Esophagus squamous epithelium (tissue), 5 donors: ENCODE measurements around the gene MYO5A. TPM values are rescaled to one million over a fixed set of nuclear protein-coding genes. Genes with fewer than 3 reads are reported as not detected.
"Not testable (repeated sequence)": the region's sequence is repeated elsewhere in the genome, so short reads cannot be mapped to it uniquely, and the experiment has no call there.

Experiments used
- DNase-seq: peaks from one replicate; lab custom pipeline; 2025; lab: John Stamatoyannopoulos, UW
- H3K27ac ChIP-seq, 4 donors: fragments of 200-600 bp; sonication (generic); one replicate each; pipeline ENCODE4 v1.5.1; 2016 to 2019; ENCODE audit warnings: mild to moderate bottlenecking in 1 of 4
- H3K27me3 ChIP-seq, 4 donors: fragments of 200-600 bp; sonication (generic); 1 replicate in 3 of 4; 2 replicates in 1 of 4; pipeline versions ENCODE4 v1.5.1 to v1.6.0; 2017 to 2021; ENCODE audit warnings: antibody characterized with exemption in 1 of 4
- H3K36me3 ChIP-seq, 3 donors: fragments of 200-600 bp; sonication (generic); one replicate each; pipeline ENCODE4 v1.5.1; 2016 to 2019
- H3K4me1 ChIP-seq, 3 donors: fragments of 200-600 bp; sonication (generic); one replicate each; pipeline ENCODE4 v1.5.1; 2017 to 2019
- H3K4me3 ChIP-seq, 4 donors: fragments of 200-600 bp; sonication (generic); 1 replicate in 3 of 4; 2 replicates in 1 of 4; pipeline ENCODE4 v1.5.1; 2016 to 2019; ENCODE audit warnings: mild to moderate bottlenecking in 2 of 4, moderate library complexity in 1 of 4
- H3K9me3 ChIP-seq, 3 donors: fragments of 200-600 bp; sonication (generic); one replicate each; pipeline ENCODE4 v1.5.1; 2016 to 2019
- CTCF ChIP-seq, 6 experiments: fragments of 450-650 bp in 4 of 6; fragments of 200-600 bp in 2 of 6; sonication (generic) in 2 of 6; IDR thresholded peaks; one replicate each; pipeline ENCODE4 v1.5.1; 2016 to 2019; ENCODE audit warnings: antibody characterized with exemption in 6 of 6, mild to moderate bottlenecking in 4 of 6, moderate library complexity in 4 of 6
- POLR2A ChIP-seq, 4 donors: fragments of 450-650 bp; IDR thresholded peaks; one replicate each; pipeline ENCODE4 v1.6.1; 2017; ENCODE audit warnings: antibody characterized with exemption in 4 of 4, mild to moderate bottlenecking in 4 of 4, moderate library complexity in 3 of 4
- WGBS, 2 donors: methylation state at CpG; one replicate each; pipeline ENCODE4 v1.1.5; 2018; 5-methylcytosine and 5-hydroxymethylcytosine counted together
- intact Hi-C: fragments of 100-400 bp; cut with DNase I; formaldehyde crosslinking; loops from one replicate; pipeline ENCODE4 v1.15.0; 2022
- total RNA-seq, 4 donors: library from RNA; depleted of rRNA; stranded (reverse); fragments of >200 nt; gene quantifications; one replicate each; pipeline ENCODE4 v1.1.0, GENCODE V29; 2016
- donor health status: DM: yes; HTN: yes; CAD: no.

Gene MYO5A
- total RNA-seq, 4 donors from 2014 or later: 11.3 to 24.6 (median 22.3) TPM

GRCh38 chr15:52556524-52557273, 28.0 kb upstream of the MYO5A start:
- Histone ChIP-seq H3K4me1 (peaks cover 4 to 49% (median 27%) of the 10 kb centered on the region in 3 donors), H3K36me3 (peaks cover 0 to 53% (median 5%) of the 10 kb centered on the region in 3 donors), H3K27ac (peak overlapping the region in 1 of 4 donors; percentile 7), H3K4me3 (no peak overlapping the region), H3K27me3 (no peaks in the 10 kb centered on the region), H3K9me3 (no peaks in the 10 kb centered on the region)
- TF ChIP-seq POLR2A (IDR thresholded peaks at IDR 0.05) (no peak), CTCF (IDR thresholded peaks at IDR 0.05) (no peak)
- intact Hi-C loops: no loop called here
- DNase-seq: no peak
- 64 to 69% methylated on average over 3 of the region's 3 CpGs for WGBS, 2 donors

GRCh38 chr15:52552303-52552702, 23.6 kb upstream of the MYO5A start:
- 66 to 90% methylated on average over 2 of the region's 2 CpGs for WGBS, 2 donors
- TF ChIP-seq POLR2A (IDR thresholded peaks at IDR 0.05) (no peak), CTCF (IDR thresholded peaks at IDR 0.05) (no peak)
- Histone ChIP-seq H3K4me1 (peaks cover 0 to 7% (median 0%) of the 10 kb centered on the region in 3 donors), H3K4me3 (no peak overlapping the region), H3K27ac (no peak overlapping the region), H3K36me3 (peaks cover 0 to 97% (median 13%) of the 10 kb centered on the region in 3 donors), H3K9me3 (no peaks in the 10 kb centered on the region), H3K27me3 (no peaks in the 10 kb centered on the region)
- intact Hi-C loops: no loop called here
- no peak for DNase-seq

GRCh38 chr15:52551762-52552161, 23.1 kb upstream of the MYO5A start:
- no peaks in the 10 kb centered on the region for H3K27me3 ChIP-seq
- peaks cover 0 to 98% (median 13%) of the 10 kb centered on the region in 3 donors for H3K36me3 ChIP-seq
- DNase-seq: no peak
- peaks cover 0 to 2% (median 0%) of the 10 kb centered on the region in 3 donors for H3K4me1 ChIP-seq
- intact Hi-C loops: no loop called here
- no peak overlapping the region for H3K27ac ChIP-seq
- WGBS, 2 donors: 81 to 93% methylated on average over 6 of the region's 6 CpGs
- no peak overlapping the region for H3K4me3 ChIP-seq
- H3K9me3 ChIP-seq: no peaks in the 10 kb centered on the region
- TF ChIP-seq CTCF (IDR thresholded peaks at IDR 0.05): no peak
- no peak for TF ChIP-seq POLR2A (IDR thresholded peaks at IDR 0.05)

GRCh38 chr15:52551186-52551585, 22.5 kb upstream of the MYO5A start:
- intact Hi-C loops: not testable (repeated sequence)

GRCh38 chr15:52546031-52546751, 17.5 kb upstream of the MYO5A start:
- Histone ChIP-seq H3K9me3 (no peaks in the 10 kb centered on the region), H3K27me3 (no peaks in the 10 kb centered on the region), H3K4me3 (no peak overlapping the region), H3K4me1 (no peaks in the 10 kb centered on the region), H3K36me3 (peaks cover 0 to 60% (median 3%) of the 10 kb centered on the region in 3 donors), H3K27ac (no peak overlapping the region)
- intact Hi-C loops: no loop called here
- TF ChIP-seq POLR2A (IDR thresholded peaks at IDR 0.05): no peak
- no peak for TF ChIP-seq CTCF (IDR thresholded peaks at IDR 0.05)
- DNase-seq: no peak
- 92 to 94% methylated on average over 3 to 4 of the region's 5 CpGs for WGBS, 2 donors

More at GRCh38 chr15:52551186-52551585, 22.5 kb upstream of the MYO5A start:
- WGBS, 2 donors: 79 to 83% methylated on average over 1 of the region's 1 CpG
- H3K9me3 ChIP-seq, H3K4me3 ChIP-seq, H3K27me3 ChIP-seq, DNase-seq, H3K27ac ChIP-seq, H3K4me1 ChIP-seq: not testable (repeated sequence)
- peaks cover 0 to 98% (median 13%) of the 10 kb centered on the region in 3 donors for H3K36me3 ChIP-seq
